H1 (cell line): ENCODE results near the gene STAM2.

Experiments used
- CBX5 ChIP-seq: fragments of 300-800, 300-1000 bp; sonication (generic); IDR thresholded peaks from 2 replicates; pipeline ENCODE4 v1.7.1; 2016; ENCODE audit warnings: antibody characterized with exemption, low read length, low read depth
- CTCF ChIP-seq, 3 experiments: IDR thresholded peaks; 1 replicate in 2 of 3; 2 replicates in 1 of 3; pipeline versions ENCODE4 v1.5.1 to v1.6.1; 2011; ENCODE audit warnings: low read length in 3 of 3, mild to moderate bottlenecking in 3 of 3, inconsistent platforms in 2 of 3, low read depth in 1 of 3, moderate library complexity in 1 of 3; ENCODE audit not compliant: insufficient read depth in 1 of 3; ENCODE audit errors: control extremely low read depth in 1 of 3
- POLR2A ChIP-seq, 2 experiments: IDR thresholded peaks; 1 replicate in 1 of 2; 2 replicates in 1 of 2; pipeline ENCODE4 v1.6.1; 2011; ENCODE audit warnings: low read depth in 2 of 2, low read length in 2 of 2, mild to moderate bottlenecking in 2 of 2; ENCODE audit errors: control extremely low read depth in 1 of 2
- POLR2AphosphoS5 ChIP-seq: IDR thresholded peaks from 2 replicates; pipeline ENCODE4 v1.6.1; 2011; ENCODE audit warnings: low read depth, low read length
- POU5F1 ChIP-seq: IDR thresholded peaks from 2 replicates; pipeline ENCODE4 v1.6.1; 2011; ENCODE audit warnings: low read depth, mild to moderate bottlenecking, low read length, moderate library complexity
- SP2 ChIP-seq: IDR thresholded peaks from 2 replicates; pipeline ENCODE4 v1.6.1; 2012; ENCODE audit warnings: mild to moderate bottlenecking, low read length, inconsistent platforms
- YY1 ChIP-seq: IDR thresholded peaks from 2 replicates; pipeline ENCODE4 v1.6.1; 2011; ENCODE audit warnings: low read depth, mild to moderate bottlenecking, low read length

- TF ChIP-seq POLR2A (IDR thresholded peaks at IDR 0.05; ENCODE audit: control extremely low read depth in 1 of 2, low read depth in 2 of 2, low read length in 2 of 2), result no peak
- no peak for TF ChIP-seq POLR2AphosphoS5
- no peak for TF ChIP-seq YY1
- TF ChIP-seq CTCF (IDR thresholded peaks at IDR 0.05; ENCODE audit: control extremely low read depth in 1 of 3, insufficient read depth in 1 of 3, low read depth in 1 of 3, low read length in 3 of 3), result no peak
- no peak for TF ChIP-seq POU5F1
- TF ChIP-seq SP2, result no peak
- TF ChIP-seq CBX5, result no peak
Measured at GRCh38 chr2:152084076-152084475, 91.5 kb downstream of the STAM2 start.
